Hepatocyte (in vitro differentiated cells): ENCODE results near the gene AMPH.

Experiments
- CTCF ChIP-seq: fragments of 200-600 bp; sonication (generic); IDR thresholded peaks from 2 replicates; pipeline ENCODE4 v1.5.1; 2016; ENCODE audit warnings: antibody characterized with exemption, mild to moderate bottlenecking; ENCODE audit not compliant: poor library complexity
- EZH2 ChIP-seq: fragments of 200-600 bp; sonication (generic); IDR thresholded peaks from 2 replicates; pipeline ENCODE4 v1.6.1; 2016; ENCODE audit warnings: antibody characterized with exemption, mild to moderate bottlenecking, borderline replicate concordance

GRCh38 chr7:38427279-38427955 lies 203.8 kb downstream of the AMPH start:
- no peak for TF ChIP-seq CTCF
- TF ChIP-seq EZH2, result no peak
